Motor neuron (in vitro differentiated cells): Measurements from ENCODE around the gene EHMT2. TPM values are rescaled to one million over a fixed set of nuclear protein-coding genes. Genes with fewer than 3 reads are reported as not detected.

Experiments
- ATAC-seq, 8 experiments: fragments of 200-7000 bp; cut with Tn5 transposase; replicated peaks in 6 of 8; 2 replicates each; pipeline ENCODE4 v1.8.0; 2021; ENCODE audit warnings: mild to moderate bottlenecking in 8 of 8, moderate library complexity in 8 of 8
- H3K27ac ChIP-seq, 2 donors: fragments of 250-450 bp; sonication (Bioruptor Pico); 2 replicates each; pipeline ENCODE4 v1.9.0; 2021; ENCODE audit warnings: antibody characterized with exemption in 2 of 2, mild to moderate bottlenecking in 2 of 2, moderate library complexity in 1 of 2
- H3K4me1 ChIP-seq, 2 donors: fragments of 250-450 bp; sonication (Bioruptor Pico); replicated peaks in 1 of 2; 2 replicates each; pipeline ENCODE4 v1.6.1; 2021; ENCODE audit warnings: antibody characterized with exemption in 2 of 2, mild to moderate bottlenecking in 2 of 2, moderate library complexity in 1 of 2
- H3K4me3 ChIP-seq, 5 donors: fragments of 250-450 bp; sonication (Bioruptor Pico); 2 replicates each; pipeline ENCODE4 v1.9.0; 2021; ENCODE audit warnings: antibody characterized with exemption in 5 of 5, mild to moderate bottlenecking in 5 of 5, moderate library complexity in 4 of 5
- WGBS, 10 experiments: fragments of 450-650 bp; shearing (Covaris generic); methylation state at CpG; one replicate each; pipeline ENCODE4 v1.0.0; 2022; 5-methylcytosine and 5-hydroxymethylcytosine counted together
- in situ Hi-C, 9 experiments: fragments of 400-800 bp; cut with MboI; loops; one replicate each; pipeline ENCODE4 v1.15.0; 2021; ENCODE audit warnings: low sequenced_read_pairs in 9 of 9, low pct_unique_long_range_greater_than_20kb in 2 of 9; ENCODE audit not compliant: unreplicated experiment in 9 of 9
- total RNA-seq, 8 experiments: library from RNA; unstranded; fragments of 300-600 nt; gene quantifications; 2 replicates each; pipeline versions ENCODE4 v1.2.3 to v1.2.4, GENCODE V29; 2022

EHMT2 gene
- total RNA-seq, 8 experiments from 2014 or later = 19.9 to 112 (median 60.3) TPM

DNA sequence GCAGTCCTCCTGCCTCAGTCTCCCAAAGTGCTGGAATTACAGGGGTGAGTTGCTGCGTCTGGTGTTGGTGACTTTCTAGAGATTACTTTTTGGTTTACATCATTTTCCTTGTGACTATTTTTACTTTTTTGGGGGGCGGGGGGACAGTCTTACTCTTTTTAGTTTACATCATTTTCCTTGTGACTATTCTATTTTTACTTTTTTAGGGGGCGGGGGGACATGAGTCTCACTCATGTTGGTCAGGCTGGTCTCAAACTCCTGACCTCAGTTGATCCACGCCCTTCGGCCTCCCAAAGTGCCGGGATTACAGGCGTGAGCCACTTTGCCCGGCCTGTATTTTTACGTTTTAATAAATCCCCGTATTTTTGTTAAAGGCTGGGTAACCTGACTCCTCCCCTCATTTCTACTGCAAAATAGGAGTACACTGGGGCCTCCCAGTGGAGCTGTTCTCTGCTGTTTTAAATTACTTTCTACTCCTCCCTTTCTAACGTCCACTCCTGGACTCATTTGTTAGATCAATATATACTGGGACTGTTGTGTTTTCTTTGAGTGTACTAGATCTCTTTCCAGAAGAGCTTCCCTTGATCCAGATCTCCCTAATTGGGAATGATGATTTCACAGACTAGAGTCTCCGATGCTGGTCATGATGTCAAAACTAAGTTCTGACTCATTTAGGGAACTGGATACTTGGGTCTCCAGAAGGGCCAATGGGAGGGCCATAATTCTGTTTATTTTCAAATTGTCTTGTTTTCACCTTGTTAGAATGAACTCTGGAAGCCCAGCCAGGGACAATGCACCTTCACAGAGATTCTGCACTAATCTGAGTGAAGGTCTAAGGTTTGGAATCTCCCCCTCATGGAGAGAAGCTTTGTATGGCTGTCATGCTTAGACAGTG lies 60.8 kb downstream of the EHMT2 start:
- Histone ChIP-seq H3K4me1 (peaks cover 23 to 25% of the 10 kb centered on the region in 2 donors), H3K4me3 (peak overlapping the region; percentile 70 to 94 (median 78)), H3K27ac (peak overlapping the region in 1 of 2 donors; percentile 40)
- in situ Hi-C loops = loop anchor here in 1 of 9 experiments (25.0 kb wide), 1 partner anchor 174 kb away; the partner anchor contains the start of genes APOM, BAG6, C6orf47 and CSNK2B
- 0 to 55% (median 20%) methylated on average over 1 to 11 of the region's 12 CpGs; no CpG with 5 or more reads in 1 of the 10 experiments for WGBS, 10 experiments
- peak in 1 of 8 experiments; percentile 0 for ATAC-seq

DNA sequence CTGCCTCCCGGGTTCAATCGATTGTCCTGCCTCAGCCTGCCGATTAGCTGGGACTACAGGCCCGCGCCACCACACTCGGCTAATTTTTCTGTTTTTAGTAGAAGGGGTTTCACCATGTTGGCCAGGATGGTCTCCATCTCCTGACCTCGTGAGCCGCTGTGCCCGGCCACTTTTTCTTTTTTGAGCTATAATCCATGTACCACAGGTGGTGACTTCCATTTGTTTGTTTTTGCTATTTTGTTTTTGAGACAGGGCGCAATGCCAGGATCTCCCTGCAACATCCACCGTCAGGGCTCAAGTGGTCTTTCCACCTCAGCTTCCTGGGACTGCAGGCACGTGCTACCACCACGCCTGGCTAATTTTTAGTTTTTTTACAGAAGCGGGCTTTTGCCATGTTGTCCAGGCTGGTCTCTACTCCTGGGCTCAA lies 61.4 kb downstream of the EHMT2 start:
- H3K27ac ChIP-seq = no peak overlapping the region
- peaks cover 26 to 27% of the 10 kb centered on the region in 2 donors for H3K4me1 ChIP-seq
- ATAC-seq = no peak
- in situ Hi-C loops = loop anchor here in 1 of 9 experiments (25.0 kb wide), 1 partner anchor 174 kb away; the partner anchor contains the start of genes APOM, BAG6, C6orf47 and CSNK2B
- H3K4me3 ChIP-seq = peak overlapping the region; percentile 70 to 94 (median 78)
- 0 to 10% (median 5%) methylated on average over 1 to 13 of the region's 14 CpGs; no CpG with 5 or more reads in 1 of the 10 experiments for WGBS, 10 experiments

DNA sequence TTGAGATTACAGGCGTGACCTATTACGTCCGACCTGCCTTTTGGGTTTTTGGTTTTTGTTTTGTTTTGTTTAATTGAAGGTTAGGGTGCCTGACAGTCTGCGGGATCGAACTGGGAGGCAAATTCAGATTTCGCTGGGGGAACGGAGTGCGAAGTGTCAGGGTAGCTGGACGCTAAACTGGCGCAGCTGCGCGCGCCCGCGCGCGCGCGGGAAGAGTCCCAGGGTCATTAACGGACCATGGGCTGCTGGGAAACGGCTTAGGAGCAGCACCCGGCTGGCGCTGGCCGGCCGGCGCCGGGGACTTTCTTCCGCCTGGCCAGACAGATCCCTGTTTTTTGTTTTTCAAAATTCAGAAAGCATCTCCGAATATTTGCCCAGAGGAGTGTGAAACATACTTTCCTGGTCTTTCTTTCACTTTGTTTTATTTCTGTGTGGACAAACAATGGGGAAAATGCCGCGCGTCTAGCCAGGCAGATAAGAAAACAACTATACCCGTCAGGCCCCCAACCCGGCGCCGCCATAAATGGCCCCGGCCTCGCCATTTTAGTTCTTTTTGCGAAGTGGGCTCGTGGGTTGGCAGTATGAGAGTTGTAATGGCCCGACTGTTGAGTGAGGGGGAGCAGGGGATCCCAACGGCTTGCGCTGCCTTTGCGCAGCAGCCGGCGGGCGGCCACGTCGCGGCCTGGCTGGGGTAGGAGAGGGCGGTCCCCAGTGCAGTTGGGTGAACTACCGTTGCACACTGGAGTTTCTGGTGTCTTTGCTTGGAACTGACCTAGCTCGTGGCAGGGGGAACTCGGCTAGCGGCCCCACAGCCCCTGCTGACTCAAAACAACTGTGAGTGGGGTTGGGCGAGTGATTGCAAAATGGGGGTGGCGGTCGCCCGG lies 62.9 kb downstream of the EHMT2 start:
- in situ Hi-C loops = loop anchor here in 1 of 9 experiments (25.0 kb wide), 1 partner anchor 172 kb away; the partner anchor contains the start of genes APOM, BAG6, C6orf47 and CSNK2B
- ATAC-seq = peak; percentile 16 to 82 (median 66)

DNA sequence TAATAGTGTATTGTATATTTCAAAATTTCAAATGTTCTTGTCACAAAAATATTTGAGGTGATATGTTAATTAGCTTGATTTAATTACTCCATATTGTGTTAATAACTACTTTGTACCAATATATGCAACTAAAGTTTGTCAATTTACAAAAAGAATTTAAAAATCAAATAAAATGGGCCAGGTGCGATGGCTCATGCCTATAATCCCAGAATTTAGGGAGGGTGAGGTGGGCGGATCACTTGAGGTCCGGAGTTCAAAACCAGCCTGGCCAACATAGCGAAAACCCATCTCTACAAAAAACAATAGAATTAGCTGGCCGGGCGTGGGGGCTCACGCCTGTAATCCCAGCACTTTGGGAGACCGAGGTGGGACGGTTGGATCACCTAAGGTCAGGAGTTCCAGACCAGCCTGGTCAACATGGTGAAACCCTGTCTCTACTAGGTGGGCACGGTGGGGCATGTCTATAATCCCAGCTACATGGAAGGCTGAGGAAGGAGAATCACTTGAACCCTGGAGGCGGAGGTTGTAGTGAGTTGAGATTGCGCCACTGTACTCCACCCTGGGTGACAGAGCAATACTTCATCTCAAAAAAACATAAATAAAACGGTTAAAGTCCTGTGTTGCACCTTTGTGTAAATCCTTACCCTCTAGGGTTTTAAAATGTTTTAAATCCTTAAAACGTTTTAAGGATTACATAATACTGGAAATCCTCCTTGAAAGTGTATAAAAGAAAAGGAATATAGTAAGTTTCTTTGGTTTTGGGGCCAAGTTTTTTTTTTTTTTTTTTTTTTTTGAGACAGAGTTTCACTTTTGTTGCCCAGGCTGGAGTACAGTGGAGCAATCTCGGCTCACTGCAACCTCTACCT lies 65.9 kb downstream of the EHMT2 start:
- no peak overlapping the region for H3K27ac ChIP-seq

More for the DNA sequence above, 62.9 kb downstream of the EHMT2 start:
- H3K4me1 ChIP-seq = peaks cover 27% of the 10 kb centered on the region in 2 donors
- H3K4me3 ChIP-seq = peak overlapping the region; percentile 70 to 94 (median 78)
- 0 to 3% (median 0%) methylated on average over 5 to 30 of the region's 59 CpGs; no CpG with 5 or more reads in 3 of the 10 experiments for WGBS, 10 experiments
- H3K27ac ChIP-seq = peak overlapping the region; percentile 92 to 98

DNA sequence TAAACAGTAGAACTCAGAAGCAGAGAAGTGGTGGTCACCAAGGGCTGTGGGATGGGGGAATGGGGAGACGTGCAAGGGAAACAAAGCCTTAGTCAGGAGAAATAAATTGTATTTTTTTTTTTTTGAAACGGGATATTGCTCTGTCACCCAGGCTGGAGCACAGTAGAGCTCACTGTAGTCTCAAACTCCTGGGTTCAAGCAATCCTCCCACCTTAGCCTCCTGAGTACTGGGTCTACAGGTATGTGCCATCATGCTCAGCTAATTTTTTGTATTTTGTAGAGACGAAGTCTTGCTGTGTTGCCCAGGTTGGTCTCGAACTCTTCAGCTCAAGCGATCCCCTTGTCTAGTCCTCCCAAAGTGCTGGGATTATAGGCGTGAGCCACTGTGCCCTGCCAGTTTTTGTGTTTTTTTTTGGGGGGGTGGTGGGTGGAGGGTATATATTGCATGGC lies 66.6 kb downstream of the EHMT2 start:
- no peak for ATAC-seq
- Histone ChIP-seq H3K4me3 (peak overlapping the region; percentile 50 to 89 (median 56)), H3K4me1 (peaks cover 12 to 21% of the 10 kb centered on the region in 2 donors), H3K27ac (peak overlapping the region in 1 of 2 donors; percentile 56)
- in situ Hi-C loops = loop anchor here in 1 of 9 experiments (25.0 kb wide), 1 partner anchor 169 kb away; the partner anchor contains the start of genes APOM, BAG6, C6orf47 and CSNK2B
- WGBS, 10 experiments = 50 to 100% (median 80%) methylated on average over 1 to 5 of the region's 6 CpGs; no CpG with 5 or more reads in 1 of the 10 experiments

More for the DNA sequence above, 65.9 kb downstream of the EHMT2 start:
- in situ Hi-C loops = loop anchor here in 1 of 9 experiments (25.0 kb wide), 1 partner anchor 169 kb away; the partner anchor contains the start of genes APOM, BAG6, C6orf47 and CSNK2B
- peaks cover 12 to 19% of the 10 kb centered on the region in 2 donors for H3K4me1 ChIP-seq
- 61 to 98% (median 81%) methylated on average over 1 to 10 of the region's 15 CpGs; no CpG with 5 or more reads in 1 of the 10 experiments for WGBS, 10 experiments
- ATAC-seq = peak in 1 of 8 experiments; percentile 0
- peak overlapping the region in 4 of 5 donors; percentile 50 to 57 (median 56) for H3K4me3 ChIP-seq

Other genes with a start within 250 kb of the EHMT2 start
- gene BAG6, start 245.0 kb downstream of the EHMT2 start, total RNA-seq = 100 to 1,000 TPM; 159 to 322 (median 247) TPM
- 1 to 10 TPM; 2.3 to 6.8 (median 5.3) TPM for gene APOM, start 241.8 kb downstream of the EHMT2 start, total RNA-seq
- 10 to 100 TPM; 10.8 to 24.6 (median 15.5) TPM for gene C6orf47, start 236.9 kb downstream of the EHMT2 start, total RNA-seq
- gene GPANK1, start 232.7 kb downstream of the EHMT2 start, total RNA-seq = 10 to 100 TPM; 15.2 to 27.2 (median 22.0) TPM
- gene CSNK2B, start 231.6 kb downstream of the EHMT2 start, total RNA-seq = 100 to 1,000 TPM; 112 to 225 (median 167) TPM
- gene LY6G5B, start 227.7 kb downstream of the EHMT2 start, total RNA-seq = 10 to 100 TPM in 2 of 8 experiments, 1 to 10 TPM in 6; 3.0 to 20.9 (median 6.3) TPM
- 1 to 10 TPM; 1.3 to 7.1 (median 2.8) TPM for gene LY6G5C, start 216.6 kb downstream of the EHMT2 start, total RNA-seq
- gene ABHD16A, start 194.4 kb downstream of the EHMT2 start, total RNA-seq = 10 to 100 TPM; 43.8 to 69.0 (median 52.5) TPM
- gene LY6G6F, start 190.8 kb downstream of the EHMT2 start, total RNA-seq = not detected
- gene LY6G6D, start 182.3 kb downstream of the EHMT2 start, total RNA-seq = not detected
- 1 to 10 TPM in 1 of 8 experiments, under 1 TPM in 4, not detected in 3; 0.16 to 1.6 (median 0.41) TPM for gene LY6G6C, start 176.0 kb downstream of the EHMT2 start, total RNA-seq
- gene MPIG6B, start 174.3 kb downstream of the EHMT2 start, total RNA-seq = 1 to 10 TPM in 2 of 8 experiments, under 1 TPM in 6; 0.18 to 1.8 (median 0.58) TPM
- gene DDAH2, start 168.4 kb downstream of the EHMT2 start, total RNA-seq = 100 to 1,000 TPM in 5 of 8 experiments, 10 to 100 TPM in 3; 15.5 to 168 (median 120) TPM
- gene CLIC1, start 161.2 kb downstream of the EHMT2 start, total RNA-seq = 100 to 1,000 TPM in 5 of 8 experiments, 10 to 100 TPM in 3; 73.5 to 627 (median 176) TPM
- gene MSH5, start 157.7 kb downstream of the EHMT2 start, total RNA-seq = 10 to 100 TPM in 5 of 8 experiments, 1 to 10 TPM in 3; 3.8 to 65.3 (median 11.3) TPM
- gene SAPCD1, start 135.0 kb downstream of the EHMT2 start, total RNA-seq = 1 to 10 TPM in 7 of 8 experiments, under 1 TPM in 1; 0.87 to 8.0 (median 2.7) TPM
- 1 to 10 TPM in 6 of 8 experiments, under 1 TPM in 2; 0.63 to 2.9 (median 1.4) TPM for gene VWA7, start 120.4 kb downstream of the EHMT2 start, total RNA-seq
- 100 to 1,000 TPM in 2 of 8 experiments, 10 to 100 TPM in 6; 26.4 to 135 (median 52.7) TPM for gene VARS1, start 101.9 kb downstream of the EHMT2 start, total RNA-seq
- gene LSM2, start 90.7 kb downstream of the EHMT2 start, total RNA-seq = 10 to 100 TPM; 34.8 to 79.8 (median 47.1) TPM
- 1 to 10 TPM; 1.0 to 4.3 (median 3.1) TPM for gene HSPA1L, start 82.4 kb downstream of the EHMT2 start, total RNA-seq
- gene HSPA1A, start 82.2 kb downstream of the EHMT2 start, total RNA-seq = 100 to 1,000 TPM in 2 of 8 experiments, 10 to 100 TPM in 6; 29.3 to 514 (median 92.4) TPM
- 100 to 1,000 TPM in 6 of 8 experiments, 10 to 100 TPM in 2; 68.6 to 489 (median 130) TPM for gene HSPA1B, start 70.0 kb downstream of the EHMT2 start, total RNA-seq
- 100 to 1,000 TPM in 1 of 8 experiments, 10 to 100 TPM in 7; 22.8 to 106 (median 36.2) TPM for gene NEU1, start 34.9 kb downstream of the EHMT2 start, total RNA-seq
- 1 to 10 TPM in 2 of 8 experiments, under 1 TPM in 5, not detected in 1; 0.07 to 1.0 (median 0.41) TPM for gene SLC44A4, start 18.7 kb downstream of the EHMT2 start, total RNA-seq
- gene ZBTB12, start 4.4 kb upstream of the EHMT2 start, total RNA-seq = 10 to 100 TPM in 6 of 8 experiments, 1 to 10 TPM in 2; 1.9 to 34.9 (median 15.9) TPM
- gene C2, start 30.0 kb upstream of the EHMT2 start, total RNA-seq = 10 to 100 TPM in 1 of 8 experiments, 1 to 10 TPM in 6, under 1 TPM in 1; 0.67 to 55.1 (median 1.8) TPM
- 100 to 1,000 TPM in 1 of 8 experiments, 10 to 100 TPM in 3, 1 to 10 TPM in 4; 2.3 to 300 (median 12.7) TPM for gene CFB, start 48.4 kb upstream of the EHMT2 start, total RNA-seq
- 10 to 100 TPM; 50.3 to 91.1 (median 72.3) TPM for gene NELFE, start 61.3 kb upstream of the EHMT2 start, total RNA-seq
- 10 to 100 TPM; 30.6 to 68.4 (median 52.9) TPM for gene SKIC2, start 61.5 kb upstream of the EHMT2 start, total RNA-seq
- 10 to 100 TPM; 15.3 to 26.9 (median 22.9) TPM for gene DXO, start 74.4 kb upstream of the EHMT2 start, total RNA-seq
- 100 to 1,000 TPM in 1 of 8 experiments, 10 to 100 TPM in 4, 1 to 10 TPM in 3; 3.1 to 631 (median 17.1) TPM for gene C4A, start 84.4 kb upstream of the EHMT2 start, total RNA-seq
- 100 to 1,000 TPM in 1 of 8 experiments, 10 to 100 TPM in 4, 1 to 10 TPM in 3; 2.5 to 575 (median 14.2) TPM for gene C4B, start 117.1 kb upstream of the EHMT2 start, total RNA-seq
- gene CYP21A2, start 140.7 kb upstream of the EHMT2 start, total RNA-seq = 1 to 10 TPM in 2 of 8 experiments, under 1 TPM in 6; 0.16 to 8.7 (median 0.77) TPM
- 10 to 100 TPM in 2 of 8 experiments, 1 to 10 TPM in 5, under 1 TPM in 1; 0.81 to 84.8 (median 3.1) TPM for gene TNXB, start 211.6 kb upstream of the EHMT2 start, total RNA-seq
- 10 to 100 TPM; 25.6 to 59.0 (median 45.1) TPM for gene ATF6B, start 230.5 kb upstream of the EHMT2 start, total RNA-seq
- 10 to 100 TPM in 1 of 8 experiments, 1 to 10 TPM in 7; 4.4 to 11.9 (median 6.4) TPM for gene FKBPL, start 232.6 kb upstream of the EHMT2 start, total RNA-seq